ENCODE results near the gene HMBS.

HMBS gene

DNA sequence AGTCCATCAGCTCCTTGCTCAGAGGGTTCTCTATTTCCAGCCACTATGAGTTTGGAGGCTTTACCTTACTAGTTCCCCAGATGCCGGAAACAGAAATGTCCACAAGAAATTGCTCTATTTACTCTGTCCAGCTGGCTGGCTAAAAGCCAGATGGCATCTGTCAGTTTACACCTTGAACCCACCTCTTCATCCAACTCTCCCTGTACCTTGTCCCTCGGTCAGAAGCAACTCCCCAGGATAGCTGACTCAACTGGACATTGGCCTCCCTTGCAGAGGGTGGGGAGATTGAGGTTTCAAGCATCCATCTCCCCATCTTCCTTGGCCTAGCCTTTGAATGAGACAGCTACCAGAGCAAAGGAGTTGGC is 24.2 kb downstream of the HMBS start:
- peak overlapping the region; percentile 66 for H3K4me3 ChIP-seq (replicated peaks; ENCODE audit: low read depth, low read length)
- no peak for DNase-seq (ENCODE audit: low read depth)
- TF ChIP-seq, protein P1, sequence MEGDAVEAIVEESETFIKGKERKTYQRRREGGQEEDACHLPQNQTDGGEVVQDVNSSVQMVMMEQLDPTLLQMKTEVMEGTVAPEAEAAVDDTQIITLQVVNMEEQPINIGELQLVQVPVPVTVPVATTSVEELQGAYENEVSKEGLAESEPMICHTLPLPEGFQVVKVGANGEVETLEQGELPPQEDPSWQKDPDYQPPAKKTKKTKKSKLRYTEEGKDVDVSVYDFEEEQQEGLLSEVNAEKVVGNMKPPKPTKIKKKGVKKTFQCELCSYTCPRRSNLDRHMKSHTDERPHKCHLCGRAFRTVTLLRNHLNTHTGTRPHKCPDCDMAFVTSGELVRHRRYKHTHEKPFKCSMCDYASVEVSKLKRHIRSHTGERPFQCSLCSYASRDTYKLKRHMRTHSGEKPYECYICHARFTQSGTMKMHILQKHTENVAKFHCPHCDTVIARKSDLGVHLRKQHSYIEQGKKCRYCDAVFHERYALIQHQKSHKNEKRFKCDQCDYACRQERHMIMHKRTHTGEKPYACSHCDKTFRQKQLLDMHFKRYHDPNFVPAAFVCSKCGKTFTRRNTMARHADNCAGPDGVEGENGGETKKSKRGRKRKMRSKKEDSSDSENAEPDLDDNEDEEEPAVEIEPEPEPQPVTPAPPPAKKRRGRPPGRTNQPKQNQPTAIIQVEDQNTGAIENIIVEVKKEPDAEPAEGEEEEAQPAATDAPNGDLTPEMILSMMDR (IDR thresholded peaks at IDR 0.05; ENCODE audit: low read length, missing control alignments): no peak

DNA sequence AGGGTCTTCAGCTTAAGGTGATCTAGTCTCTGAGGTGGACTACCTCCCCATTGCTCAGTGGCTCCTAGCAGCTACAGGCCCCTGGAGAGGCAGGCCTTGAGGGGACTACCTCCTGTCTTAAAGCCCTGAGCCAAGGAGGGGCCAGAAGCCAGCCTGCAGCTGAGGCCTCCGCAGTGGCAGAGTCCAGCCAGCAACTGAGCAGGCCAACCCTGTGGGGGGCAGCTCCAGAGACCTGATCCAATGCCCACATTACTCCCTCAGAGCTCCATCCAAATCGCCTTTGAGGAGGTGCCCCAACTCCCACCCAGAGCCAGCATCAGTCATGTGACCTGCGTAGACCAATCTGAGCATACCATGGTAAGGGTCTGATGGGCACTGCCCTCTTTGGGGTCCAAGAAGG is 25.2 kb downstream of the HMBS start:
- DNase-seq (ENCODE audit: low read depth): no peak
- TF ChIP-seq, protein P1 (IDR thresholded peaks at IDR 0.05; ENCODE audit: low read length, missing control alignments): no peak
- no peak overlapping the region for H3K4me3 ChIP-seq (replicated peaks; ENCODE audit: low read depth, low read length)

DNA sequence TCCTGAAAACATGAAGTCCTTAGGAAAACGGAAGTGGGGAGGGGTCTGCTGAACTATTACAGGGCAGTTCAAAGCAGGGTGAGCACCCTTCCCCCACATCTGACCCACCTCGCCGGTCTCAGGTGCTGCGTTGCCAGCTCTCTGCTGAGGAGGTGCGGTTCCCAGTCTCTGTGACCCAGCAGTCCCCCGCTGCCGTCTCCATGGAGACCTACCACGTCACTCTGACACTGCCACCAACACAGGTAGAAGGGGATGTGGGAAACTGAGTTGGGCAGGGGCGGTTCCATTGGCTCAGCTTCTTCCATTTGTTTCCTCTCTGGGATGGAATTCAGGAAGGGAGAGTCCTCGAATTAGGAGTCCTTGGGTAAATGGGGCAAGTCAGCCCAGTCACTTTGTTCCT is 25.8 kb downstream of the HMBS start:
- no peak for DNase-seq (ENCODE audit: low read depth)
- no peak overlapping the region for H3K4me3 ChIP-seq (replicated peaks; ENCODE audit: low read depth, low read length)
- TF ChIP-seq, protein P1 (IDR thresholded peaks at IDR 0.05; ENCODE audit: low read length, missing control alignments): no peak

DNA sequence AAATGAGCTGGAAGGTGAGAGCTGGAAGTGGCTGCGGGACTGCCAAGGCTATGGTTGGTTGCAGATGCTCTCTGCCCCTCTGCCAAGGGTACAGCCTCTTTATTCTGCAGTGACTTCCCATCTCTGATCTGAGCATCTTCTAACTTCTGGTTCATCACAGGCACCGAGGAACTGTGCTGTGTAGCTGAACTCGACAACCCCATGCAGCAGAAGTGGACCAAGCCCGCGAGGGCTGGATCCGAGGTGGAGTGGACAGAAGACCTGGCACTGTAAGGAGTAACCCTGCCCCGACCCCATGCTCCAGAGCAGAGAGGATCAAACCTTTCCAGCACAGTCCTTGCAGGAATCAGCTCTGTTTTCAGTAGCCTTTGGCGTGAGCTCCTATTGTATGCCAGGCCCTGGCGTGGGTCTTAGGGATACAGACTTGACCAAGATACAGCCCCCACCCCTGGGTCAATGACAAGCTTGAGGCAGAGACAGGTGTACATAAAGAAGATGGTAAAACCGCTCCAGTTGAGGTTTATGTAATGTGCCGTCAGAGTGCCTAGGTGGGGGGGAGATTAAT is 26.8 kb downstream of the HMBS start:
- no peak overlapping the region for H3K4me3 ChIP-seq (replicated peaks; ENCODE audit: low read depth, low read length)
- no peak for DNase-seq (ENCODE audit: low read depth)
- TF ChIP-seq, protein P1 (IDR thresholded peaks at IDR 0.05; ENCODE audit: low read length, missing control alignments): no peak

DNA sequence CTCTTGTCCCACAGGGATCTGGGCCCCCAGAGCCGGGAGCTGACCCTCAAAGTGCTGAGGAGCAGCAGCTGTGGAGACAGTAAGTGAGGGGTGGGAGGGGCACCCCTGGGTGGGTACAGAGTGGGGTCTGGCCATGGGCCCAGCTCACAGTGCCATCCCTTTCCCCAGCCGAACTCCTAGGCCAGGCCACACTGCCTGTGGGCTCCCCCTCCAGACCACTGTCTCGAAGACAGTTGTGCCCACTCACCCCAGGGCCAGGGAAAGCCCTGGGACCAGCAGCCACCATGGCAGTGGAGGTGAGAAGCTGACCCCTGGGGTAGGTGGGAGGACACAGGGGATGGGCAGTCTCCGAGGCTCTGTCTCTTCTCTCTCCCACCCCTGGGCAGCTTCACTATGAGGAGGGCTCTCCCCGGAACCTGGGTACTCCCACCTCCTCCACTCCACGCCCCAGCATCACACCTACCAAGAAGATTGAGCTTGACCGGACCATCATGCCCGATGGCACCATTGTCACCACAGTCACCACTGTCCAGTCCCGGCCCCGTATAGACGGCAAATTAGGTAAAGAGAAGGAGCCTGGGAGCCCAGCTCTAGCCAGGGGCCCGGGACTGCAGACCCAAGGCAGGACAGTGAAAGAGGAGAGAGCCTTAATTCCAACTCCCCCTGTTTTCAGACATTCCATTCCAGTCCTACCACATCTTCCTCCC is 27.8 kb downstream of the HMBS start:
- TF ChIP-seq, protein P1 (IDR thresholded peaks at IDR 0.05; ENCODE audit: low read length, missing control alignments): no peak
- DNase-seq (ENCODE audit: low read depth): no peak

DNA sequence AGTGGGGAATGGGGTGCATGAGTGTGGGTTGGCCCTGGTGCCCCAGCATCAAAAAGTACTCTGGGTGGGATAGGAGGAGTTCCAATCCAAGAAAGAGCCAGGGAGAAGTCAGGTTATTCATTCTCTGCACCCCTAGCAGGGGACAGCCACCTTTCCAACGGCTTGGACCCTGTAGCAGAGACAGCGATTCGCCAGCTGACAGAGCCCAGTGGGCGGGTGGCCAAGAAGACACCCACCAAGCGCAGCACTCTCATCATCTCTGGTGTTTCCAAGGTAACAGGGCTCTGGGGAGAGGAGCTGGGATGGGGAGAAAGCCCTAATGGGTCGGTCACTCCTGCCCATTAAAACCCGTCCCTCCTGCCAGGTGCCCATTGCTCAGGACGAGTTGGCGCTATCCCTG is 29.0 kb downstream of the HMBS start:
- no peak for DNase-seq (ENCODE audit: low read depth)
- TF ChIP-seq, protein P1 (IDR thresholded peaks at IDR 0.05; ENCODE audit: low read length, missing control alignments): no peak

More for the DNA sequence above, 27.8 kb downstream of the HMBS start:
- H3K4me3 ChIP-seq (replicated peaks; ENCODE audit: low read depth, low read length): no peak overlapping the region

DNA sequence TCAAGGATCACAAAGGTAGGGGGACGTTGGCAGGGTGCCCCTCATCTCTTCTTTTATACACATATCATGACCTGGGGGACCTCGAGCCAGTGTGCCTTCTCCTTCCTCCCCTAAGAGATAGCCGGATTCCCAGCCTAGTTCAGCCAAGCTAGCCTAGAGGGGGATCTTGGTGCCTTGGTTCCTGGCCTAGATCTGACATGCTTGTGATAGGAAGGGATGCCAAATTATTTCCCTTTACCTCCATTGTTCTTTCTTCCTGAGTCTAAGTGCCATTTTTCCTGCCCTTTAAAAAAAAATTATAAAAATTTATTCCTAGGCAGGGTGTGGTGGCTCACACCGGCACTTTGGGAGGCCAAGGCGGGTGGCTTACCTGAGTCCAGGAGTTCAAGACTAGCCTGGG is 29.7 kb downstream of the HMBS start:
- TF ChIP-seq, protein P1 (IDR thresholded peaks at IDR 0.05; ENCODE audit: low read length, missing control alignments): no peak
- no peak for DNase-seq (ENCODE audit: low read depth)
- no peak overlapping the region for H3K4me3 ChIP-seq (replicated peaks; ENCODE audit: low read depth, low read length)

More for the DNA sequence above, 29.0 kb downstream of the HMBS start:
- no peak overlapping the region for H3K4me3 ChIP-seq (replicated peaks; ENCODE audit: low read depth, low read length)

Data from fibroblast of pulmonary artery (primary cell).